OCI-LY7 (cell line): ENCODE data around the gene MAP3K5. TPM values are rescaled to one million over a fixed set of nuclear protein-coding genes. Genes with fewer than 3 reads are reported as not detected.

Source experiments
- BruUV-seq: library from RNA; stranded (reverse); fragments of 400-500 nt; replicated peaks from 2 replicates; lab custom pipeline; 2021; lab: Mats Ljungman, UMichigan
- CTCF ChIA-PET: fragments of 300-600 bp; sonication (Branson Sonifier 250); formaldehyde crosslinking; loops from one replicate; lab custom pipeline; 2022; ENCODE audit warnings: antibody characterized with exemption; ENCODE audit not compliant: unreplicated experiment; lab: Charles Lee
- POLR2A ChIA-PET: fragments of 300-600 bp; sonication (Branson Sonifier 250); formaldehyde crosslinking; loops from one replicate; lab custom pipeline; 2022; ENCODE audit warnings: antibody characterized with exemption; lab: Charles Lee
- DNase-seq: peaks from one replicate; pipeline ENCODE4 v3.0.0-alpha.2; 2015; ENCODE audit warnings: low spot score
- H2AFZ ChIP-seq: fragments of 200-600 bp; sonication (generic), shearing (Covaris generic); 2 replicates; pipeline ENCODE4 v1.6.1; 2014; ENCODE audit warnings: mild to moderate bottlenecking, antibody characterized with exemption, low read length, moderate library complexity
- H3K27ac ChIP-seq: fragments of 200-600 bp; sonication (generic); 2 replicates; pipeline ENCODE4 v1.5.1; 2014; ENCODE audit warnings: mixed run types, low read depth, mild to moderate bottlenecking, moderate library complexity, low read length, inconsistent platforms; ENCODE audit not compliant: poor library complexity, severe bottlenecking
- H3K36me3 ChIP-seq: fragments of 200-600 bp; sonication (generic); 2 replicates; pipeline ENCODE4 v1.6.1; 2014; ENCODE audit warnings: mild to moderate bottlenecking, antibody characterized with exemption, low read length, moderate library complexity, mixed read lengths; ENCODE audit not compliant: insufficient read depth
- H3K4me1 ChIP-seq: fragments of 200-600 bp; sonication (generic); 2 replicates; pipeline ENCODE4 v1.5.1; 2014; ENCODE audit warnings: mild to moderate bottlenecking, low read length; ENCODE audit not compliant: insufficient read depth, poor library complexity, severe bottlenecking
- H3K4me2 ChIP-seq: fragments of 200-600 bp; sonication (generic); 2 replicates; pipeline ENCODE4 v1.6.1; 2014; ENCODE audit warnings: mild to moderate bottlenecking, low read length
- H3K4me3 ChIP-seq: fragments of 200-600 bp; sonication (generic); 2 replicates; pipeline ENCODE4 v1.5.1; 2014; ENCODE audit warnings: mild to moderate bottlenecking, low read depth, low read length; ENCODE audit not compliant: poor library complexity, severe bottlenecking
- H3K79me2 ChIP-seq: fragments of 200-600 bp; sonication (generic); 2 replicates; pipeline ENCODE4 v1.6.1; 2016; ENCODE audit warnings: low read depth, mild to moderate bottlenecking, low read length, moderate library complexity, mixed read lengths; ENCODE audit not compliant: insufficient read depth
- H3K9me2 ChIP-seq: fragments of 200-600 bp; sonication (generic); 2 replicates; pipeline ENCODE4 v1.6.1; 2016; ENCODE audit warnings: mild to moderate bottlenecking, low read length, mixed read lengths; ENCODE audit not compliant: insufficient read depth
- H3K9me3 ChIP-seq: fragments of 200-600 bp; sonication (generic); 2 replicates; pipeline ENCODE4 v1.6.1; 2014; ENCODE audit warnings: mild to moderate bottlenecking, mixed run types, low read length, mixed read lengths
- H4K20me1 ChIP-seq: fragments of 200-600 bp; sonication (generic); 2 replicates; pipeline ENCODE4 v1.6.1; 2014; ENCODE audit warnings: mild to moderate bottlenecking, antibody characterized with exemption, low read length, moderate library complexity, mixed read lengths; ENCODE audit not compliant: insufficient read depth
- EZH2phosphoT487 ChIP-seq: fragments of 200-600 bp; sonication (generic); IDR thresholded peaks from 2 replicates; pipeline ENCODE4 v1.6.1; 2018; ENCODE audit warnings: low read depth, borderline replicate concordance, mild to moderate bottlenecking, mixed run types, antibody characterized with exemption, low read length, moderate library complexity, mixed read lengths
- intact Hi-C: fragments of 100-400 bp; cut with micrococcal nuclease; formaldehyde crosslinking; loops from one replicate; pipeline ENCODE4 v1.10.0; 2022; ENCODE audit not compliant: unreplicated experiment
- total RNA-seq, 2 experiments: library from RNA; depleted of rRNA in 1 of 2; stranded (reverse); fragments of >200 nt in 1 of 2; shearing (Covaris generic) in 1 of 2; gene quantifications; 2 replicates each; pipeline ENCODE4 v1.2.3, GENCODE V29; 2014 to 2022
- TF ChIP-seq, protein P1 (sequence below): fragments of 200-600 bp; sonication (generic); conservative IDR thresholded peaks from 2 replicates; pipeline ENCODE4 v1.5.1; 2014; ENCODE audit warnings: mild to moderate bottlenecking, antibody characterized with exemption, low read length, moderate library complexity, mixed read lengths

The MAP3K5 gene
- total RNA-seq, 2 experiments from 2014 or later = 13.8 to 16.6 TPM

DNA sequence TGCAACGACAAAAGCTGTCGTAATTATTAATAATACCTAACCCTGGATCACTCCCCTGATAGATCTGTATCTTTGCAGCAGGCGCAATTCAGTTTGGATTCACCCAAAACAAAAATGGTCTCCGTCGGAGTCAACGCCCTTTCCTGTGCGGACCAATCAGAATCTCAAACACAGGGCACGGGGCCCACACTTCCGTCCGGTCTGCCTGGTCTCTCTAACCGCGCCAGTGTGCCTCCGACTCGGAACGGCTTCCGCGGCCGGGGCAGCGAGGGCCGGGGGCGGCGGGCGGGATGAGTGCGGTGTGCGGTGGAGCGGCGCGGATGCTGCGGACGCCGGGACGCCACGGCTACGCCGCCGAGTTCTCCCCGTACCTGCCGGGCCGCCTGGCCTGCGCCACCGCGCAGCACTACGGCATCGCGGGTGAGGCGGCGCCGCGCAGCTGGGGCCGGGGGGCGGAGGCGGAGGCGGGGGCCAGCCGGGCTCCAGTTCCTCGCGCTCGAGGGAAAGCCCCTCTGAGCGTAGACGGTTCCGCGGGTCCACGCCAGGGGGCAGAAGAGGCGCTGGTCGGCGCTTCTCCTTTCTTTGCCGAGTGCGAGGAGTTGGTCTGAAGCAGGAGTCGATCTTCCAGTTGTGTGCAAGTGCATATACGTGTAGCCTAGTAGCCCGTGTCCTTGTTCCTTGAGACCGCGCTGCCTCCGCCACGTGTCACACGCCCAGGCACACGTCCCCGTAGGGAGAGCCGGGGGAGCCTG, 30.3 kb upstream of the MAP3K5 start, which contains the start of gene PEX7:
TSS of gene PEX7 (plus strand) at position 217 of the 752 bp plus-strand sequence. CDS start at position 291, 74 bp downstream.
- no peaks in the 10 kb centered on the region for H3K9me2 ChIP-seq
- no peaks in the 10 kb centered on the region for H3K9me3 ChIP-seq
- H3K79me2 ChIP-seq = no peaks in the 10 kb centered on the region
- H3K36me3 ChIP-seq = peaks cover 8% of the 10 kb centered on the region
- H3K4me2 ChIP-seq = peak within 1 kb of the TSS; percentile 78
- no peak for TF ChIP-seq EZH2phosphoT487
- TF ChIP-seq, protein P1, sequence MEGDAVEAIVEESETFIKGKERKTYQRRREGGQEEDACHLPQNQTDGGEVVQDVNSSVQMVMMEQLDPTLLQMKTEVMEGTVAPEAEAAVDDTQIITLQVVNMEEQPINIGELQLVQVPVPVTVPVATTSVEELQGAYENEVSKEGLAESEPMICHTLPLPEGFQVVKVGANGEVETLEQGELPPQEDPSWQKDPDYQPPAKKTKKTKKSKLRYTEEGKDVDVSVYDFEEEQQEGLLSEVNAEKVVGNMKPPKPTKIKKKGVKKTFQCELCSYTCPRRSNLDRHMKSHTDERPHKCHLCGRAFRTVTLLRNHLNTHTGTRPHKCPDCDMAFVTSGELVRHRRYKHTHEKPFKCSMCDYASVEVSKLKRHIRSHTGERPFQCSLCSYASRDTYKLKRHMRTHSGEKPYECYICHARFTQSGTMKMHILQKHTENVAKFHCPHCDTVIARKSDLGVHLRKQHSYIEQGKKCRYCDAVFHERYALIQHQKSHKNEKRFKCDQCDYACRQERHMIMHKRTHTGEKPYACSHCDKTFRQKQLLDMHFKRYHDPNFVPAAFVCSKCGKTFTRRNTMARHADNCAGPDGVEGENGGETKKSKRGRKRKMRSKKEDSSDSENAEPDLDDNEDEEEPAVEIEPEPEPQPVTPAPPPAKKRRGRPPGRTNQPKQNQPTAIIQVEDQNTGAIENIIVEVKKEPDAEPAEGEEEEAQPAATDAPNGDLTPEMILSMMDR = peak; percentile 55
- peak; percentile 94 for DNase-seq
- peak within 1 kb of the TSS; percentile 100 for H2AFZ ChIP-seq
- no peak within 1 kb of the TSS for H3K27ac ChIP-seq
- no TSS peak for BruUV-seq
- ChIA-PET CTCF (no interaction called here), POLR2A (interaction anchor here (0.6 to 1.0 kb wide), 4 partner anchors 11 to 584 kb away, joined by 3 to 4 read pairs (median 4); no protein-coding TSS in a partner anchor)
- intact Hi-C loops = no loop called here
- peak within 1 kb of the TSS; percentile 76 for H3K4me3 ChIP-seq
- H3K4me1 ChIP-seq = peaks cover 14% of the 10 kb centered on the region
- H4K20me1 ChIP-seq = no peaks in the 10 kb centered on the region

DNA sequence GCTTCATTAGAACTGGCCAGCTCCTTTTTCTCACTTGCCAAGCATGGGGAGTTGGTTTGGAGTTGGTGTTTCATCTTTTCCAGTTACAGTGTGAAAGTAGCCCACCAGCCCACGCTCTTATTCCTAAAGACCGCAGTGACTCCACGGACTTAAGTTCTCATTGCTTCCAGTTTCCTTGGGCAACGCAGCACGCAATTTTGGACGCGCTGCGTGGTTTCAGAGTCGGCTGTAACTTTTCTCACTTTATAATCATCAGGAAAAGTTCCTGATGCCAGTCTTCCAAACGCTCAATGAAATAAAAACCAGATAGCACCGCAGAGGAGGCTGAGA, 29.7 kb upstream of the MAP3K5 start:
- peak; percentile 14 for DNase-seq
- Histone ChIP-seq H3K36me3 (peaks cover 8% of the 10 kb centered on the region), H3K4me2 (peak overlapping the region; percentile 78), H3K9me2 (no peaks in the 10 kb centered on the region), H3K4me3 (peak overlapping the region; percentile 76), H3K27ac (no peak overlapping the region), H3K79me2 (no peaks in the 10 kb centered on the region), H3K4me1 (peaks cover 14% of the 10 kb centered on the region), H4K20me1 (no peaks in the 10 kb centered on the region), H3K9me3 (no peaks in the 10 kb centered on the region), H2AFZ (peak overlapping the region; percentile 100)
- TF ChIP-seq, protein P1 = no peak
- TF ChIP-seq EZH2phosphoT487 = no peak
- no TSS peak for BruUV-seq
- POLR2A ChIA-PET = interaction anchor here (0.5 to 1.0 kb wide), 5 partner anchors 11 to 585 kb away, joined by 3 to 4 read pairs (median 3); partner anchors contain the start of gene BCLAF1
- intact Hi-C loops = no loop called here
- CTCF ChIA-PET = interaction anchor here (0.5 kb wide), 1 partner anchor 106 kb away, joined by 3 read pairs; no protein-coding TSS in a partner anchor

DNA sequence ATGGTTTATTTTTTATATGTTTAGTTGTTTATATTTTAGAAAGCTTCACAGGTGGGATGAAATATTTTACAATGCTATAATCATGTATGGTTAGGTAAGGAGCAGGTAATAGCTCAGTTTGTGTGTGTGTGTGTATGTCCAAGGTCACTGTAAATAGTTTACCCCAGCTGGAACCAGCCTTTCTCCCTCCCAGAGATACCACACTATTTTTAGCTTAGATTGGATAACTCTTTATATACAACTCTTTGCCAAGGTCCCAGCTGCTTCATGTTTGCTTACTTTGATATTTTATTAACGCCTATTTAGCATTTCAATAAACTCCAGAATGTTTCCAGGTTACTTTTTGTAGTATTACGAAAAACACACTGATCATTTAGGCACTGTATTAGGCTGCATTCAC, 28.3 kb upstream of the MAP3K5 start:
- Histone ChIP-seq H4K20me1 (no peaks in the 10 kb centered on the region), H3K9me2 (no peaks in the 10 kb centered on the region), H3K9me3 (no peaks in the 10 kb centered on the region), H3K4me1 (peaks cover 14% of the 10 kb centered on the region), H3K79me2 (no peaks in the 10 kb centered on the region), H3K4me3 (no peak overlapping the region), H3K36me3 (no peaks in the 10 kb centered on the region), H2AFZ (no peak overlapping the region), H3K27ac (no peak overlapping the region), H3K4me2 (no peak overlapping the region)
- ChIA-PET POLR2A (interaction anchor here (0.5 kb wide), 1 partner anchor 1331 kb away, joined by 3 read pairs; no protein-coding TSS in a partner anchor), CTCF (no interaction called here)
- no TSS peak for BruUV-seq
- TF ChIP-seq, protein P1 = no peak
- no peak for TF ChIP-seq EZH2phosphoT487
- no peak for DNase-seq
- intact Hi-C loops = no loop called here
